ENCODE measurements around the gene SLC6A13. TPM values are rescaled to one million over a fixed set of nuclear protein-coding genes. Genes with fewer than 3 reads are reported as not detected.

SLC6A13 gene
- total and polyA plus RNA-seq, 4 donors, result 0.23 to 12.0 (median 7.5) TPM

GRCh38 chr12:206746-207440 lies 55.7 kb downstream of the SLC6A13 start:
- TF ChIP-seq, protein P1, sequence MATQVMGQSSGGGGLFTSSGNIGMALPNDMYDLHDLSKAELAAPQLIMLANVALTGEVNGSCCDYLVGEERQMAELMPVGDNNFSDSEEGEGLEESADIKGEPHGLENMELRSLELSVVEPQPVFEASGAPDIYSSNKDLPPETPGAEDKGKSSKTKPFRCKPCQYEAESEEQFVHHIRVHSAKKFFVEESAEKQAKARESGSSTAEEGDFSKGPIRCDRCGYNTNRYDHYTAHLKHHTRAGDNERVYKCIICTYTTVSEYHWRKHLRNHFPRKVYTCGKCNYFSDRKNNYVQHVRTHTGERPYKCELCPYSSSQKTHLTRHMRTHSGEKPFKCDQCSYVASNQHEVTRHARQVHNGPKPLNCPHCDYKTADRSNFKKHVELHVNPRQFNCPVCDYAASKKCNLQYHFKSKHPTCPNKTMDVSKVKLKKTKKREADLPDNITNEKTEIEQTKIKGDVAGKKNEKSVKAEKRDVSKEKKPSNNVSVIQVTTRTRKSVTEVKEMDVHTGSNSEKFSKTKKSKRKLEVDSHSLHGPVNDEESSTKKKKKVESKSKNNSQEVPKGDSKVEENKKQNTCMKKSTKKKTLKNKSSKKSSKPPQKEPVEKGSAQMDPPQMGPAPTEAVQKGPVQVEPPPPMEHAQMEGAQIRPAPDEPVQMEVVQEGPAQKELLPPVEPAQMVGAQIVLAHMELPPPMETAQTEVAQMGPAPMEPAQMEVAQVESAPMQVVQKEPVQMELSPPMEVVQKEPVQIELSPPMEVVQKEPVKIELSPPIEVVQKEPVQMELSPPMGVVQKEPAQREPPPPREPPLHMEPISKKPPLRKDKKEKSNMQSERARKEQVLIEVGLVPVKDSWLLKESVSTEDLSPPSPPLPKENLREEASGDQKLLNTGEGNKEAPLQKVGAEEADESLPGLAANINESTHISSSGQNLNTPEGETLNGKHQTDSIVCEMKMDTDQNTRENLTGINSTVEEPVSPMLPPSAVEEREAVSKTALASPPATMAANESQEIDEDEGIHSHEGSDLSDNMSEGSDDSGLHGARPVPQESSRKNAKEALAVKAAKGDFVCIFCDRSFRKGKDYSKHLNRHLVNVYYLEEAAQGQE (IDR thresholded peaks at IDR 0.05), result no peak
- TF ChIP-seq, protein P2, sequence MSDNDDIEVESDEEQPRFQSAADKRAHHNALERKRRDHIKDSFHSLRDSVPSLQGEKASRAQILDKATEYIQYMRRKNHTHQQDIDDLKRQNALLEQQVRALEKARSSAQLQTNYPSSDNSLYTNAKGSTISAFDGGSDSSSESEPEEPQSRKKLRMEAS (IDR thresholded peaks at IDR 0.05), result no peak
- no peak for TF ChIP-seq NR2F2 (IDR thresholded peaks at IDR 0.05)
- no peak for TF ChIP-seq JUND (IDR thresholded peaks at IDR 0.05)
- no peak for TF ChIP-seq FOXA1 (IDR thresholded peaks at IDR 0.05)
- TF ChIP-seq, protein P3, sequence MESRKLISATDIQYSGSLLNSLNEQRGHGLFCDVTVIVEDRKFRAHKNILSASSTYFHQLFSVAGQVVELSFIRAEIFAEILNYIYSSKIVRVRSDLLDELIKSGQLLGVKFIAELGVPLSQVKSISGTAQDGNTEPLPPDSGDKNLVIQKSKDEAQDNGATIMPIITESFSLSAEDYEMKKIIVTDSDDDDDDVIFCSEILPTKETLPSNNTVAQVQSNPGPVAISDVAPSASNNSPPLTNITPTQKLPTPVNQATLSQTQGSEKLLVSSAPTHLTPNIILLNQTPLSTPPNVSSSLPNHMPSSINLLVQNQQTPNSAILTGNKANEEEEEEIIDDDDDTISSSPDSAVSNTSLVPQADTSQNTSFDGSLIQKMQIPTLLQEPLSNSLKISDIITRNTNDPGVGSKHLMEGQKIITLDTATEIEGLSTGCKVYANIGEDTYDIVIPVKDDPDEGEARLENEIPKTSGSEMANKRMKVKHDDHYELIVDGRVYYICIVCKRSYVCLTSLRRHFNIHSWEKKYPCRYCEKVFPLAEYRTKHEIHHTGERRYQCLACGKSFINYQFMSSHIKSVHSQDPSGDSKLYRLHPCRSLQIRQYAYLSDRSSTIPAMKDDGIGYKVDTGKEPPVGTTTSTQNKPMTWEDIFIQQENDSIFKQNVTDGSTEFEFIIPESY (IDR thresholded peaks at IDR 0.05), result no peak
- TF ChIP-seq GABPA (IDR thresholded peaks at IDR 0.05 in 1 of 2, conservative IDR thresholded peaks at IDR 0.05 in 1 of 2), result no peak
- no peak for TF ChIP-seq CTCF (IDR thresholded peaks at IDR 0.05; ENCODE audit: low read depth, low read length, missing input control)
- TF ChIP-seq EGR1 (IDR thresholded peaks at IDR 0.05; ENCODE audit: low read depth in 2 of 2), result no peak
- TF ChIP-seq ATF3 (IDR thresholded peaks at IDR 0.05), result no peak
- no peak for TF ChIP-seq SP1 (IDR thresholded peaks at IDR 0.05)
- TF ChIP-seq FOXA2 (IDR thresholded peaks at IDR 0.05), result no peak
- no peak for TF ChIP-seq TAF1 (conservative IDR thresholded peaks at IDR 0.05)
- TF ChIP-seq YY1 (IDR thresholded peaks at IDR 0.05), result no peak
- TF ChIP-seq RXRA (IDR thresholded peaks at IDR 0.05), result no peak
- TF ChIP-seq HNF4G (IDR thresholded peaks at IDR 0.05), result no peak
- Histone ChIP-seq H3K4me3 (ENCODE audit: low read depth in 1 of 3, low read length in 3 of 3) (no peak overlapping the region), H3K4me1 (ENCODE audit: control insufficient read depth in 4 of 4, insufficient read depth in 4 of 4, low read length in 3 of 4) (peaks cover 8 to 38% (median 29%) of the 10 kb centered on the region in 4 donors), H3K9ac (ENCODE audit: low read depth in 1 of 2, low read length in 2 of 2) (no peak overlapping the region), H3K27me3 (ENCODE audit: control insufficient read depth in 4 of 4, insufficient read depth in 4 of 4, low read length in 3 of 4) (no peaks in the 10 kb centered on the region), H3K36me3 (ENCODE audit: control insufficient read depth in 4 of 4, insufficient read depth in 3 of 4, low read depth in 1 of 4, low read length in 3 of 4) (peaks cover 1 to 24% (median 20%) of the 10 kb centered on the region in 4 donors), H3K9me3 (ENCODE audit: control insufficient read depth in 4 of 4, low read length in 3 of 4) (no peaks in the 10 kb centered on the region), H3K27ac (ENCODE audit: low read depth in 1 of 2, low read length in 2 of 2) (no peak overlapping the region)
- DNase-seq (ENCODE audit: low spot score), result no peak
- WGBS, result 95% methylated on average over 21 of the region's 21 CpGs

All from liver (tissue), 9 donors.